ENCODE measurements around the gene DNASE1L2.

The DNASE1L2 gene

GRCh38 chr16:2284001-2284770 lies 47.9 kb downstream of the DNASE1L2 start:
- Histone ChIP-seq H3K9me3 (no peaks in the 10 kb centered on the region), H3K4me3 (ENCODE audit: low read depth in 1 of 2, low read length in 1 of 2) (no peak overlapping the region), H3K27me3 (no peaks in the 10 kb centered on the region), H3K27ac (no peak overlapping the region), H3K36me3 (no peaks in the 10 kb centered on the region), H3K4me1 (ENCODE audit: control insufficient read depth in 1 of 2, insufficient read depth in 1 of 2, low read depth in 1 of 2, low read length in 1 of 2) (no peaks in the 10 kb centered on the region)
- TF ChIP-seq CTCF (IDR thresholded peaks at IDR 0.05): no peak

GRCh38 chr16:2284797-2285576 lies 48.7 kb downstream of the DNASE1L2 start:
- no peaks in the 10 kb centered on the region for H3K9me3 ChIP-seq
- H3K4me3 ChIP-seq (ENCODE audit: low read depth in 1 of 2, low read length in 1 of 2): no peak overlapping the region
- no peak overlapping the region for H3K27ac ChIP-seq
- H3K4me1 ChIP-seq (ENCODE audit: control insufficient read depth in 1 of 2, insufficient read depth in 1 of 2, low read depth in 1 of 2, low read length in 1 of 2): no peaks in the 10 kb centered on the region
- no peaks in the 10 kb centered on the region for H3K27me3 ChIP-seq
- no peak for TF ChIP-seq CTCF (IDR thresholded peaks at IDR 0.05)
- H3K36me3 ChIP-seq: no peaks in the 10 kb centered on the region

GRCh38 chr16:2285731-2286191 lies 49.5 kb downstream of the DNASE1L2 start:
- no peaks in the 10 kb centered on the region for H3K4me1 ChIP-seq (ENCODE audit: control insufficient read depth in 1 of 2, insufficient read depth in 1 of 2, low read depth in 1 of 2, low read length in 1 of 2)
- no peak overlapping the region for H3K4me3 ChIP-seq (ENCODE audit: low read depth in 1 of 2, low read length in 1 of 2)
- no peak for TF ChIP-seq CTCF (IDR thresholded peaks at IDR 0.05)
- no peaks in the 10 kb centered on the region for H3K36me3 ChIP-seq
- H3K27ac ChIP-seq: no peak overlapping the region
- H3K27me3 ChIP-seq: no peaks in the 10 kb centered on the region
- no peaks in the 10 kb centered on the region for H3K9me3 ChIP-seq

- TF ChIP-seq CTCF (IDR thresholded peaks at IDR 0.05): no peak
- no peaks in the 10 kb centered on the region for H3K4me1 ChIP-seq (ENCODE audit: control insufficient read depth in 1 of 2, insufficient read depth in 1 of 2, low read depth in 1 of 2, low read length in 1 of 2)
- H3K36me3 ChIP-seq: no peaks in the 10 kb centered on the region
- no peaks in the 10 kb centered on the region for H3K27me3 ChIP-seq
- H3K4me3 ChIP-seq (ENCODE audit: low read depth in 1 of 2, low read length in 1 of 2): no peak overlapping the region
- no peak overlapping the region for H3K27ac ChIP-seq
- no peaks in the 10 kb centered on the region for H3K9me3 ChIP-seq
These were observed 50.3 kb downstream of the DNASE1L2 start for GRCh38 chr16:2286550-2286949.

- no peaks in the 10 kb centered on the region for H3K4me1 ChIP-seq (ENCODE audit: control insufficient read depth in 1 of 2, insufficient read depth in 1 of 2, low read depth in 1 of 2, low read length in 1 of 2)
- no peaks in the 10 kb centered on the region for H3K36me3 ChIP-seq
- no peak overlapping the region for H3K27ac ChIP-seq
- no peak overlapping the region for H3K4me3 ChIP-seq (ENCODE audit: low read depth in 1 of 2, low read length in 1 of 2)
- H3K9me3 ChIP-seq: no peaks in the 10 kb centered on the region
- no peak for TF ChIP-seq CTCF (IDR thresholded peaks at IDR 0.05)
- no peaks in the 10 kb centered on the region for H3K27me3 ChIP-seq
These were observed 51.8 kb downstream of the DNASE1L2 start for GRCh38 chr16:2287916-2288547.
